DOHH2 (cell line): ENCODE results near the gene KRTAP4-4.
"Not testable (repeated sequence)": the region's sequence is repeated elsewhere in the genome, so short reads cannot be mapped to it uniquely, and the experiment has no call there.

Experiments used
- EZH2phosphoT487 ChIP-seq: fragments of 200-600 bp; sonication (generic); IDR thresholded peaks from 2 replicates; pipeline ENCODE4 v1.6.1; 2017; ENCODE audit warnings: borderline replicate concordance, mild to moderate bottlenecking, antibody characterized with exemption, low read length, moderate library complexity, mixed read lengths
- TF ChIP-seq, protein P1 (sequence below): fragments of 200-600 bp; sonication (generic); IDR thresholded peaks from one replicate; pipeline ENCODE4 v1.5.1; 2014; ENCODE audit warnings: antibody characterized with exemption, mild to moderate bottlenecking, low read depth, low read length; ENCODE audit not compliant: poor library complexity, severe bottlenecking

DNA sequence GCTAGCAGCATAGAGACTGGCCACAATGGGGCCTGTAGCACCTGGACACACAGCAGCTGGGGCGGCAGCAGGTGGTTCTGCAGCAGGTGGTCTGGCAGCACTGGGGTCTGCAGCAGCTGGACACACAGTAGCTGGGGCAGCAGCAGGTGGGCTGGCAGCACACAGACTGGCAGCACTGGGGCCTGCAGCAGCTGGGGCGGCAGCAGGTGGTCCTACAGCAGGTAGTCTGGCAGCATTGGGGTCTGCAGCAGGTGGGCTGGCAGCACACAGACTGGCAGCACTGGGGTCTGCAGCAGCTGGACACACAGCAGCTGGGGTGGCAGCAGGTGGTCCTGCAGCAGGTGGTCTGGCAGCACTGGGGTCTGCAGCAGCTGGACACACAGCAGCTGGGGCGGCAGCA is 358 bp downstream of the KRTAP4-4 start:
- TF ChIP-seq, protein P1, sequence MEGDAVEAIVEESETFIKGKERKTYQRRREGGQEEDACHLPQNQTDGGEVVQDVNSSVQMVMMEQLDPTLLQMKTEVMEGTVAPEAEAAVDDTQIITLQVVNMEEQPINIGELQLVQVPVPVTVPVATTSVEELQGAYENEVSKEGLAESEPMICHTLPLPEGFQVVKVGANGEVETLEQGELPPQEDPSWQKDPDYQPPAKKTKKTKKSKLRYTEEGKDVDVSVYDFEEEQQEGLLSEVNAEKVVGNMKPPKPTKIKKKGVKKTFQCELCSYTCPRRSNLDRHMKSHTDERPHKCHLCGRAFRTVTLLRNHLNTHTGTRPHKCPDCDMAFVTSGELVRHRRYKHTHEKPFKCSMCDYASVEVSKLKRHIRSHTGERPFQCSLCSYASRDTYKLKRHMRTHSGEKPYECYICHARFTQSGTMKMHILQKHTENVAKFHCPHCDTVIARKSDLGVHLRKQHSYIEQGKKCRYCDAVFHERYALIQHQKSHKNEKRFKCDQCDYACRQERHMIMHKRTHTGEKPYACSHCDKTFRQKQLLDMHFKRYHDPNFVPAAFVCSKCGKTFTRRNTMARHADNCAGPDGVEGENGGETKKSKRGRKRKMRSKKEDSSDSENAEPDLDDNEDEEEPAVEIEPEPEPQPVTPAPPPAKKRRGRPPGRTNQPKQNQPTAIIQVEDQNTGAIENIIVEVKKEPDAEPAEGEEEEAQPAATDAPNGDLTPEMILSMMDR, result not testable (repeated sequence)
- not testable (repeated sequence) for TF ChIP-seq EZH2phosphoT487
